ENCODE data around the gene TPCN1.
A peak's percentile ranks its signal among the peaks of the same experiment; 100 is the strongest.

The TPCN1 gene

DNA sequence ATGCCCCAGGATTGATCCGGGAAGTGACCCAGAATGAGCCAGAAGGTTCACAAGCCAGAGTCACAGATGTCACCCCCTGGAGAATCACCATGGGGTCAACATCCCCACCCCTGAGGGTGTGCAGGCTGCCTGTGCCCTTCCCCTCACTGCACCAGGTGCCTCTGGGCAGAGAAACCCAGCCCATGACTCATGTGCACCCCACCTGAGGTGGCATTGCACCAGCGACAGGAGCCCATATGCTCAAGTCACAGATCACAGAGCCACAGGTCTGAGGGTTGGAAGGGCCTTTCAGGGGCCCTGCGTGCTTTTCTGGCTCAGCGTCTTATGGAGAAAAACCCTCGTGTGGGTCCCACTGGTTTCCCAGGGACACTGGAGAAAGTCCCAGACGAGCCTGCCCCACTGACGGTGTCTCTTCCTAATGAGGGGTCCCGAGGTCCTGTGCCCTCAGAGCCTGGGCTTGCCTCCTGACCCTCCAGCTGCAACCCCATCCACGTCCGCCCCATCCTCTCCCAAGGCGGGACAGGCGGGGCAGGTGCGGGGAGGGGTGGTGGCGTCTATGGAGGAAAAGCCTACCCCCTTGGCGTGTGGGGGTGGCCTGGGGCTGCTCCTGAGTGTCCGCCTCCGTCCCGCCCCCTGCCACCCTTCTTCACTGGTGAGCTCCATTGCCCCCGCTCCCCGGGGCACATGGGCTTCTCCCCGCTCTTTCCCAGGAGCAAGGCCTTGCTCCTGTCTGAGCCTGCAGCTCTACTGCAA lies 66.1 kb downstream of the TPCN1 start:
- no peak overlapping the region for H3K4me3 ChIP-seq (ENCODE audit: low read length)
- TF ChIP-seq, protein P1, sequence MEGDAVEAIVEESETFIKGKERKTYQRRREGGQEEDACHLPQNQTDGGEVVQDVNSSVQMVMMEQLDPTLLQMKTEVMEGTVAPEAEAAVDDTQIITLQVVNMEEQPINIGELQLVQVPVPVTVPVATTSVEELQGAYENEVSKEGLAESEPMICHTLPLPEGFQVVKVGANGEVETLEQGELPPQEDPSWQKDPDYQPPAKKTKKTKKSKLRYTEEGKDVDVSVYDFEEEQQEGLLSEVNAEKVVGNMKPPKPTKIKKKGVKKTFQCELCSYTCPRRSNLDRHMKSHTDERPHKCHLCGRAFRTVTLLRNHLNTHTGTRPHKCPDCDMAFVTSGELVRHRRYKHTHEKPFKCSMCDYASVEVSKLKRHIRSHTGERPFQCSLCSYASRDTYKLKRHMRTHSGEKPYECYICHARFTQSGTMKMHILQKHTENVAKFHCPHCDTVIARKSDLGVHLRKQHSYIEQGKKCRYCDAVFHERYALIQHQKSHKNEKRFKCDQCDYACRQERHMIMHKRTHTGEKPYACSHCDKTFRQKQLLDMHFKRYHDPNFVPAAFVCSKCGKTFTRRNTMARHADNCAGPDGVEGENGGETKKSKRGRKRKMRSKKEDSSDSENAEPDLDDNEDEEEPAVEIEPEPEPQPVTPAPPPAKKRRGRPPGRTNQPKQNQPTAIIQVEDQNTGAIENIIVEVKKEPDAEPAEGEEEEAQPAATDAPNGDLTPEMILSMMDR (conservative IDR thresholded peaks at IDR 0.05; ENCODE audit: low read length), result no peak
- DNase-seq (ENCODE audit: low read depth), result no peak

DNA sequence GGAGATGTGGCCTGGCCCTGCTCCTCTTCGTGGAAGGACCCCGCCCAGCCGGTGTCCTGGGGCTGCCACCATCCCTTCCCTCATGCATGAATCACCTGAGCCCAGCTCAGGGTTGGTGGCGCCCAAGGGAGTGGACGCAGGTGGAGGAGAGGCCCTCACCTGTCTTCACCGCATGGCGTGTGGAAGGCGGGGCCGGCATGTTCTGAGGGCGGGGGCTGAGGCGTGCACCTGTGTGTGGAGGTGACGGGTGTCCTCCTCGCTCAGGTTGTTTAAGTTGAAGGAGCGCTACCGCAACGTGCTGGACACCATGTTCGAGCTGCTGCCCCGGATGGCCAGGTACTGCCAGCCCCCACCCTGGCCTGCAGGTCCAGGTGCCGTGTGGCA lies 66.6 kb downstream of the TPCN1 start:
- TF ChIP-seq, protein P1 (conservative IDR thresholded peaks at IDR 0.05; ENCODE audit: low read length), result no peak
- no peak overlapping the region for H3K4me3 ChIP-seq (ENCODE audit: low read length)
- no peak for DNase-seq (ENCODE audit: low read depth)

DNA sequence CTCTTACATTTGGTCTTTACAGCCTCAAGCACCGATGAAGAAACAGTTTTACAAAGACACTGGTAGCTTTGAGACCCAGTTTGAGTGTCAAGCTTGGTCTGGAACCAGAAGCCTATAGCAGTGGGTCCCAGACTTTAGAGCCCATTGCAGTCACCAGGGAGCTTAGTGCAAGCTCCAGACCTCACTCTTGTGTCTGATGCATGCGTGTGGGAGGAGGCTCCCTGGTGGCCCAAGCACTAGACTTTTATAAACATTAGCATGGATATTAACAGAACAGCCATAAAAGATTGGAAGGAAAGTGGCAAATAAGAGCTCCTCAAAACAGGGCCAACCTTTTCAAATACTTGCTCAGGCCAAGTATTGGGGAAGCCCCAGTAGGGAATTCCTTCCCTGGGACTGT lies 68.1 kb downstream of the TPCN1 start:
- TF ChIP-seq, protein P1 (conservative IDR thresholded peaks at IDR 0.05; ENCODE audit: low read length), result no peak
- H3K4me3 ChIP-seq (ENCODE audit: low read length), result no peak overlapping the region
- DNase-seq (ENCODE audit: low read depth), result no peak

DNA sequence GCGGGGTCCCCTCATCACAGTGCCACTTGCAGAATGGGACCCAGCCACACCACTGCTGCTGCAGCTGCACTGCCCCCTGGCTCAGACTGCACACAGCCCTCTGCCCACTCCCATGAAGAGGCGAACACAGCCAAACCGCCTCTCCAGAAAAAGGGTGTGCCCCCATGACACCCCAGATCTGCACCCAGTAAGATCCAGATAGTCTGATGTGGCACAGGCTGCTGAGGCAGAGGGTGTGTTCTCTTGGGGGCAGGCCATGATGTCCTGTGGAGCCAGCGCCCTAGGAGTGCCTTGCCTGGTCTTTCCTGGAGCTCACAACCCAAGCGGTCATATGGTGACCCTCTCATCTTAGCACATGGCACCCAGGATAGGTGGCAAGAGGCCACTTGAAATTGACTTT lies 69.2 kb downstream of the TPCN1 start:
- no peak overlapping the region for H3K4me3 ChIP-seq (ENCODE audit: low read length)
- no peak for DNase-seq (ENCODE audit: low read depth)
- TF ChIP-seq, protein P1 (conservative IDR thresholded peaks at IDR 0.05; ENCODE audit: low read length), result no peak

DNA sequence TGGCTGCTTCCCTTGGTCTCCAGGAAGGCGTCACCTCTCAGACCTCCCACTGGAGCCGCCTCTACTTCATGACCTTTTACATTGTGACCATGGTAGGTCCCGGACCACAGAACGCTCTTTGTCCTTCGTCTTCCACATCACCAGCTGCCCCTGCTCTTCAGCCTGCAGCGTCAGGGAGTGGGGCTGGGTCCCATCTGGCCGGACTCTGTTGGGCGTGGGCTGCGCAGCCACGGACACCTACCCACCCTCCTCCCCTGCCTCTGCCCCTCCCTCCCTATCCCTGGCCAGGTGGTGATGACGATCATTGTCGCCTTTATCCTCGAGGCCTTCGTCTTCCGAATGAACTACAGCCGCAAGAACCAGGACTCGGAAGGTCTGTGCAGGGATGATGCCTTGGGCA lies 70.3 kb downstream of the TPCN1 start:
- no peak overlapping the region for H3K4me3 ChIP-seq (ENCODE audit: low read length)
- TF ChIP-seq, protein P1 (conservative IDR thresholded peaks at IDR 0.05; ENCODE audit: low read length), result no peak
- no peak for DNase-seq (ENCODE audit: low read depth)

DNA sequence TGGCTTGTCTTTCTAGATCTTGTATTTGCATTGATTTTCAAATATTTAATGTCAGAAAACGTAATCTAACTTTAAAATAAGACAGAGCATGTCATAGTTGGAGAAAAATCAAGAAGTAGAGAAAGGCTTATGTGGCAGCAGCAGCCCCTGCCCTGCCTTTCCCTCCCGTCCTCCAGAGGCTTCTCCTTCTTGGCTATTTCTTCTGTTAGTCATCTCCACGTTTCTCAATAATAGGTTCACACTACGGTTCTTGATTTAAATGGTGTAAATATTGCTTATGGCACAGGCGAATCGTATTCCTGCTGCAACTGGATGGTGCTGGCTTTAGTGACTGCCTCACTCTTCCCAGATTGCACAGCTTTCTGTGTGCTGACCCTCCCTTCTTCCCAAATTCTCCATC lies 70.8 kb downstream of the TPCN1 start:
- TF ChIP-seq, protein P1 (conservative IDR thresholded peaks at IDR 0.05; ENCODE audit: low read length), result no peak
- peak; percentile 74 for DNase-seq (ENCODE audit: low read depth)
- H3K4me3 ChIP-seq (ENCODE audit: low read length), result no peak overlapping the region

DNA sequence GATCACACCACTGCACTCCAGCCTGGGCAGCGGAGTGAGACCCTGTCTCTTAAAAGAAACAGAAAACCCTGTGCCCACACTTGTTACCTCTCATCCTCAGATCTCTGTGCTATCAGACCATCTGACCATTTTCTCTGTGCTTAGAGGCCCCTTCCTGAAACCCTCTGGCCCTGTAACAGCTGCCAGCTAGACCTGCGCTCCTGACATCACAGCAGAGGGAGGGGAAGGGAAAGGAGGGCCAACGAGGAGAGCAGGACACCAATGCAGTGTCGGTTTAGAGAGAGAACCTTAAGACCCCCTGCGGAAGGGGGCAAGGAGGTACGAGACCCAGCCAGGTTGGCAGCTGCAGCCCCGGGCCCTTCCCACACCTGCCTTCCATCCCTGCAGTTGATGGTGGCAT lies 71.3 kb downstream of the TPCN1 start:
- TF ChIP-seq, protein P1 (conservative IDR thresholded peaks at IDR 0.05; ENCODE audit: low read length), result no peak
- DNase-seq (ENCODE audit: low read depth), result no peak
- H3K4me3 ChIP-seq (ENCODE audit: low read length), result no peak overlapping the region
